Suppressor macrophage treated with lipopolysaccharide for 4 hours (primary cell): ENCODE data around the gene SLC25A48.

ENCODE experiments used
- DNase-seq: peaks from one replicate; pipeline ENCODE4 v3.0.0-alpha.2; 2020

The SLC25A48 gene, protein sequence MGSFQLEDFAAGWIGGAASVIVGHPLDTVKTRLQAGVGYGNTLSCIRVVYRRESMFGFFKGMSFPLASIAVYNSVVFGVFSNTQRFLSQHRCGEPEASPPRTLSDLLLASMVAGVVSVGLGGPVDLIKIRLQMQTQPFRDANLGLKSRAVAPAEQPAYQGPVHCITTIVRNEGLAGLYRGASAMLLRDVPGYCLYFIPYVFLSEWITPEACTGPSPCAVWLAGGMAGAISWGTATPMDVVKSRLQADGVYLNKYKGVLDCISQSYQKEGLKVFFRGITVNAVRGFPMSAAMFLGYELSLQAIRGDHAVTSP

GRCh38 chr5:135834639-135835529 lies at the start of gene SLC25A48:
Gene SLC25A48, plus strand, starts transcription at chr5:135834663. Its CDS starts 185 bp downstream, at chr5:135834848.
- DNase-seq = peak; percentile 58

GRCh38 chr5:135800656-135801055 lies 33.8 kb upstream of the SLC25A48 start:
- DNase-seq = no peak

- DNase-seq = no peak
These were observed 24.1 kb upstream of the SLC25A48 start for GRCh38 chr5:135810188-135810943.

DNA sequence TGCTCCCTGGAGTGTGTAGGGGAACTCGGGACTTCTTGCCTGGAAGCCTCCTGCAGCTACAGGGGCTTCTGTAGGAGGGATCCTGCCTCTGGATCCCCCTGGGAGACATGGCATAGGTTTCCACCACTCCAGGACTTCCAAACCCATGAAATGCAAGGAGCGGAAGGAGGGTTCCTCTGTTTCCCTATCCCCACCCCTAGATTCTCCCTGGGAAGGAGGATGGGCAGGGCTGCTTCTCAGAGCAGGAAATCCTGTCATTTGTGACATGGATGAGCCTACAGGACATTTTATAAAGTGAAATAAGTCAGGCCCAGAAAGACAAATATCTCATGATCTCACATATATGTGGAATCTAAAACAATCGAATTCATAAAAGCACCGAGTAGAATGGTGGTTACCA lies 23.5 kb upstream of the SLC25A48 start:
- DNase-seq = no peak

GRCh38 chr5:135813758-135814157 lies 20.7 kb upstream of the SLC25A48 start:
- no peak for DNase-seq

- no peak for DNase-seq
These were observed 20.1 kb upstream of the SLC25A48 start for GRCh38 chr5:135814316-135814715.

- no peak for DNase-seq
These were observed 19.7 kb upstream of the SLC25A48 start for GRCh38 chr5:135814812-135815211.

GRCh38 chr5:135821061-135821801 lies 13.2 kb upstream of the SLC25A48 start:
- DNase-seq = no peak

DNA sequence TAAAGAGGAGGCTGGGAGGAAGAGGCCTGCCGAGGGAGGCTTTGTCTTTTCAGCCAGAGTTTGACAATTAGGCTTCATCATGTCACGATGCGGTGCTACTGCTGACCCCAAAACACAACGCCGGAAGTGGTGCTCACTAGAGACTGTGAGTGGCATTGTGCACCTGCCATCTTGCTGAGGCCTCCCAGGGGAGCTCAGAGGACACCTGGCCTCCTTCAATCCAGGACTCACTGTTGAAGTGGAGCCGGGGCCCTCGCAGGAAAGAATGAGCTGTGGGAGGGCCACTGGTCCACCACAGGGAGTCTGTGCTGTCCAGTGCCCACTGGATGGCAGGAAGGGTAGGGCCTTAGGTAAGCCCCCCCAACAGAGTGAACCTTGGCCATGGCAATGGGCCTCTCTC lies 12.7 kb upstream of the SLC25A48 start:
- no peak for DNase-seq

- DNase-seq = no peak
These were observed 12.2 kb upstream of the SLC25A48 start for GRCh38 chr5:135822286-135822685.

GRCh38 chr5:135822959-135823358 lies 11.5 kb upstream of the SLC25A48 start:
- no peak for DNase-seq

- DNase-seq = no peak
These were observed 10.6 kb upstream of the SLC25A48 start for GRCh38 chr5:135823881-135824280.

GRCh38 chr5:135824541-135825041 lies 9.9 kb upstream of the SLC25A48 start:
- DNase-seq = no peak

DNA sequence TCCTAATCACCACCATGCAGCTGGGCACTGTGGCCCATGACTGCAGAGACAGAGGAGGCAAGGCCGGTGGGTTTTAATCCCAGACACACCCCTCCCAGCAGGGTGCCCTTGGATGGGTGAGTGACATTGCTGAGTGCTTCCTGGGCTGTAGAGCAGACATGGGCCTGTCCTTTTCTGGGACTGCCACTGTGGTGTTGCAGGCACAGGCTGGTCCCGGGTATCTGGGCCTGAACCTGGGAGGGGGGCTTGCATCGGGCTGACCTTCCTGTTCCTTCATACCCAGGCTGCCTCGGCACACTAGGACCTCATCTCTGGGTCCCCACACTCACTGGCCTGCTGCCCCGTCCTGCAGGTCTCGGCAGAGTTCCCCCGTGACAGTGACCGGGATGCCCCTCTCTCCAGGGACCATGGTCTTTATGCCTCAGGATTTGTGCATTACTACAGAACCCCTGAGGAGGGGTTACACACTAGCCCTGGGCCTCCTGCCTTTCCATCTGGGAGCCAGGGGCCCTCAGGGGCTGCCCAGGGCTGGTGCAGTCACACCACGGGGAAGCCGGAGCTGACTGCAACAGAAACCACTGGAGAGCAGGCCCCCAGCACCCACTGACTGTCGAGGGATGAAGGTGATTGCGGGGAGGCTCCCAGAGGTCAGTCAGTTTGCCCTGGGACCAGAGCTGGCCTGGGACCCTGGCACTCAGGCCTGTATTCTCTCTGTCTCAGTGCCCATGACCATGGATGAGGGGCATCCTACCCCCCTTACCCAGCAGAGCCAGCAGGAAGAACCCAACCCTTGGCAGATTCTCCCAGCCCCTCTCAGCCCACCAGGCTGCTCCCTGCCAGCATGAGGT lies 8.9 kb upstream of the SLC25A48 start:
- no peak for DNase-seq

DNA sequence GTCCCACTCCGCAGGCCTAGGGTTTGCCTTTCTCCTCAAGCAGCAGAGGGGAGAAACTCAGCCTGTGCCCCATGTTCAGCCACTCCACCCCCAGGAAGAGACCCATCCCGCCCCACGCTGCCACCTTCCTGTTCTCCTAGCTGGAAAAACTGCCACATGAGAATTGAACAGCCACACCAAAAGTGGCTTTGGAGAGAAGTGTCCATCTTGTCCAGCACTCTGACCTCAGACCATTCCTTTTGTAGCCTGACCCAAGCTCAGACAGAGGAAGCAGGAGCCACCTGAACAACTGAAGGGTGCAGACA lies 8.3 kb upstream of the SLC25A48 start:
- DNase-seq = no peak

GRCh38 chr5:135826994-135827671 lies 7.3 kb upstream of the SLC25A48 start:
- no peak for DNase-seq

- no peak for DNase-seq
These were observed 6.3 kb upstream of the SLC25A48 start for GRCh38 chr5:135827965-135828781.

GRCh38 chr5:135828782-135829127 lies 5.7 kb upstream of the SLC25A48 start:
- DNase-seq = no peak

DNA sequence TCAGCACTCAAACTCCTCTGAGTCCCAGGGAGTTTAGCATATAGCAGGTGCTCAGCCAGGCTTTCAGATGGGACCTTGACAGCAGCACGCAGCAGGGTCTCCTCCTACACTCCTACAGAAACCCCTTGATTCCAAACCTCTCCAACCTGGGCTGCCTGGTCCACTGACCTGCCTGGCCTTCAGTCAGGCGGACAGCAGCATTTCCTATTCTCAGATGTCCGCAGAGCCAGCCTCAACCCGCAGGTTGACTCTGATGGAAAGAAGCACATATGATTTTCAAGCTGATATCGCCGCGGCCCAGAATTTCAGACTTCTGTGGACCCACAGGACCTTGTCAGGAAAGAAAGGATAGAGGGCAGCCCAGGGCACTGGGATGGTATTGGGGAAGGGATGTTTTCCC lies 5.3 kb upstream of the SLC25A48 start:
- DNase-seq = no peak

GRCh38 chr5:135829681-135830383 lies 4.6 kb upstream of the SLC25A48 start:
- peak; percentile 77 for DNase-seq
